WI38 (cell line): Measurements from ENCODE around the gene PADI1.

Experiments
- H3K4me3 ChIP-seq: 2 replicates; pipeline ENCODE4 v1.5.1; 2011; ENCODE audit warnings: low read depth, mild to moderate bottlenecking, control low read depth, low read length
- TF ChIP-seq, protein P1 (sequence below): IDR thresholded peaks from 2 replicates; pipeline ENCODE4 v1.5.1; 2012; ENCODE audit warnings: low read depth, mild to moderate bottlenecking, control low read depth, low read length

PADI1 gene

DNA sequence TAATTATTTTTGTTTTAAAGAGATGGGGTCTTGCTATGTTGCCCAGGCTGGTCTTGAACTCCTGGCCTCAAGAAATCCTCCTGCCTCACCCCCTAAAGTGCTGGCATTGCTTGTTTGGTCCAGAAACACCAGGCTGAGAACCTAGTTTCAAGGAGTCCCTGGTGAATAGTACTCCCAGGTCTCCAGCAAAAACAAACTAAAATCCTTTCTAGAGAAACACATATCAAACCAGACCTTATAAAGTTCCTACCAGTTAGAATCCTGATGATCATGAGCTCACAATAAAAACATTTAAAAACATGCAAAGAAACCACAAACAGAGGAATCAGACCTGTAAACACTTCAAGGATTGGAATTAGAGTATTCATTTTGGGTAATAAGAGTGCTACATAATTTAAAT, 34.4 kb upstream of the PADI1 start:
- TF ChIP-seq, protein P1, sequence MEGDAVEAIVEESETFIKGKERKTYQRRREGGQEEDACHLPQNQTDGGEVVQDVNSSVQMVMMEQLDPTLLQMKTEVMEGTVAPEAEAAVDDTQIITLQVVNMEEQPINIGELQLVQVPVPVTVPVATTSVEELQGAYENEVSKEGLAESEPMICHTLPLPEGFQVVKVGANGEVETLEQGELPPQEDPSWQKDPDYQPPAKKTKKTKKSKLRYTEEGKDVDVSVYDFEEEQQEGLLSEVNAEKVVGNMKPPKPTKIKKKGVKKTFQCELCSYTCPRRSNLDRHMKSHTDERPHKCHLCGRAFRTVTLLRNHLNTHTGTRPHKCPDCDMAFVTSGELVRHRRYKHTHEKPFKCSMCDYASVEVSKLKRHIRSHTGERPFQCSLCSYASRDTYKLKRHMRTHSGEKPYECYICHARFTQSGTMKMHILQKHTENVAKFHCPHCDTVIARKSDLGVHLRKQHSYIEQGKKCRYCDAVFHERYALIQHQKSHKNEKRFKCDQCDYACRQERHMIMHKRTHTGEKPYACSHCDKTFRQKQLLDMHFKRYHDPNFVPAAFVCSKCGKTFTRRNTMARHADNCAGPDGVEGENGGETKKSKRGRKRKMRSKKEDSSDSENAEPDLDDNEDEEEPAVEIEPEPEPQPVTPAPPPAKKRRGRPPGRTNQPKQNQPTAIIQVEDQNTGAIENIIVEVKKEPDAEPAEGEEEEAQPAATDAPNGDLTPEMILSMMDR: no peak
- H3K4me3 ChIP-seq: no peak overlapping the region

DNA sequence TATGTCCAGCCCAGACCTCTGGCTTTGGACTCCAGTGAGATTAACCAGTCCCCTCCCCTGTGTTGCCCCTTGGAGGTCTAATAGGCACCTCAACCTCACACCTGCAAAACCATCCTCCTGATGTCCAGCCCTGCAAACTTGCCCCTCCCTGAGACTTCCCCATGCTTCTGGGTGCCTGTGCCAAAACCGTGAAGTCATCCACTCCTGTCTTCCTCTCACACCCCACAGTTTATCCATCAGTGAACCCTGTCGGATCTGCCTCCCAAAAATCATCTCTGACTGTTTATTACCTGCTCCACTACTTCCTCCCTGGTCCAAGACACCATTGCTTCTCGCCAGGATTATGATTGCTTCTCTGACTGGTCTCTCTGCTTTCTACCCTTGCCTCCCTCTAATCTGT, 31.7 kb upstream of the PADI1 start:
- TF ChIP-seq, protein P1: no peak

DNA sequence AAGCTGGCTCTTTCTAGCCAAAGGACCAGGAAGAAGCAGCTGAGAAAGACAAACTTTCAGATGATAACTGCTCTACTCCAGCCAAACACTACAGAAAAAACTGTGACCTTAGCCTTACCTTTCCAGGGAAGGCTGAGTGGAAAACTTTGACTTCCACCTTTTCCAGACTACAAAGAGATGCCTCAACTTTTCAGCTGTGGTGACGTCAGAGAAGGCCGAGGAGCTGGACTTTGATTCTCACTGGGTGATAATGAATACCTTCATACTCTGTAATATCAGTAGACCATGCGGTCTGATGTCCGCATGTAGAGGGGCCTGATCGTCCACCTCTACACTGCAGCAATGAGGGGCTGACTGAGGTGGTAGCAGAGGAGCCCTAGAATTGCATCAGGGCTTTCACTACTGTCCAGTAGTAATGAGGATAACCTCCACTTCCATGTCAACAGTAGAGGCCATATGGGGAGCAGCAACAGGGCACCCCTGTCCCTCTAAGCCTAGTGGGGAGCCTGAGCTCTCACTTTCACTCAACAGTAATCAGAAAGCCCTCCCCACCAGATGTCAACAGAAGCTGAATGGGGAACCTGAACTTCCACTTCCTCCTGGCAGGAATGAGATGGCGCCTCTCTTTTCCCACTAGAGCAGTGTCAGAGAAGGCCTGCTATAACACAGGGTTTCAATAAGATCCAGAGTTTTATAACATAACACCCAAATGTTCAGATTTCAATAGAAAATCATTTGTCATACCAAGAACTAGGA, 28.4 kb upstream of the PADI1 start:
- H3K4me3 ChIP-seq: no peak overlapping the region
- TF ChIP-seq, protein P1: no peak

More for the DNA sequence above, 31.7 kb upstream of the PADI1 start:
- no peak overlapping the region for H3K4me3 ChIP-seq

DNA sequence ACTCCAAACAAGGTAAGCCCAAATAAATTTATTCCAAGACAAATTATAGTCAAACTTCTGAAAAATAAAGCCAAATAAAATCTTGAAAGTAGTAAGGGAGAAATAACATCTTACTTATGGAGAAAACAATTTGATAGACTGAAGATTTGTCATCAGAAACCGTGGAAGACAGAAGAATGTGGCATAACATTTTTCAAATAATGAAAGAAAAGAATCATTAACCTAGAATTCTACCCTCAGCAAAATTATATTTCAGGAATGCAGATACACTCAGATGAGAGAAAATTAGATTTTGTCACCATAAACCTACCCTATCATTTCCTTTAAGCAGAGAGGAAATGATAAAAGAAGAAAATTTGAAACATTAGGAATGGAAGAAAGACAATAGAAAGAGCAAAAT, 27.3 kb upstream of the PADI1 start:
- H3K4me3 ChIP-seq: no peak overlapping the region
- TF ChIP-seq, protein P1: no peak

DNA sequence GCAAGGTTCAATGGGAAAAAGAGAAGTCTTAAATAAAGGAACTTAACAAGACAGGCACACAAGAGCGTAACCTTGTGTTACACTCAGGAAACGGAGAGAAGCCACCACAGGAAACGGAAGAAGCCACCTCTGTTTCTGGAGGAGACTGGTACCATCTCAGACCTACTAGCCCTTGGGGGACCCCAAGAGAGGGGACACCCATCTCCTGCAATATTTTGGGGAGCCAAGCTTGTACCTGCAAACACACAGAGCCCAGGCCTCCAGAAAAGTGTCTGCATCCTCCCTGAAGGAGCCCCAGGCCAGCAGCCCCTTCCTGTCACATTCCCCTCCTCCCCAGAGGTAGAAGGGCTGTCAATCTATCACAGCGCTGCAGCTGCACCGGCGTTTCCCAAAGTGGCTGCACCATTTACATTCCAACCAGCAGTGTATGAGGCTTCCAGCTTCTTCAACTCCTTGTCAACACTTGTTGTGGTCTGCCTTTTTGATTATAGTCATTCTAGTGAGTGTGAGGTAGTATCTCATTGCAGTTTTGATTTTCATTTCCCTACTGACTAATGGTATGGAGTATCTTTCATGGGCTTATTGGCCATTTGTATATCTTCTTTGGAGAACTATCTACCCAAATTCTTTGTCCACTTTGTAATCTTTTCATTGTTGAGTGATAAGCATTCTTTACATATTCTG, 23.0 kb upstream of the PADI1 start:
- H3K4me3 ChIP-seq: no peak overlapping the region
- TF ChIP-seq, protein P1: no peak

DNA sequence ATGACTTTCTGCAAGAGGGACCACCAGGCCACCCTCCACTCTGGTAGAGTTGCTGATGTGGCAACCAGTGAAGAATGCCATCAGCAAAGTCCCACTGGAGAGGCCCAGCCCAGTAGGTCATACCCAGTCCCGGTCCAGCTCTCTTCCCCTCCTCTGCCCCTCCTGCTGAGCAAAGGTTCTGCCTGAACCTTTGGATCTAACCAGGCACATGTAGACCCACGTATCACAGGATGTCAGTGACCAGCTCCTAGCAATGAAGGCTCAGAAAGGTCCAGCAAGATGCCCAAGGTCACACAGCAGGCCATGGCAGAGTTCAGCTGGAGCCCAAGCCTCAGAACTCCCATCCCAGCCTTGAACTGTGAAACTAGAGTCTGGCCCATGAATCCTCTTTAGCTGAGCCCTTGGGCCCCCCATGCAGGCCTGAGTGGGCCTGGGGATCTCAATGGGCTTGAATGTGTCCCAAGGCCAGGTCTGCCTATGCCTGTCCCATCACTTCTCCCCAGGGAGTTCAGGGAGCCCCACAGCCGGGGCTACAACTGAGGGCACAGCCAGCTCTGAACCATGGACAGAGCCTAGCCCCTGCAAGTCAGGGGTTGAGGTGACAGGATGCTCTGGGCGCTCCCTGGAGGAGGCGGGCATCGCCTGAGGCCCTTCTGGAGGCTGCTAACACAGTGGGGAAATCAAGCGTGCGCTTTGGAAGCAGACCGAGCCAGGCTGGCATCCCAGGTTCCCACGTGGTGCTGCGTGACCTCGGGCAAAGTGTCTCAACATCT, 21.4 kb upstream of the PADI1 start:
- no peak overlapping the region for H3K4me3 ChIP-seq
- TF ChIP-seq, protein P1: no peak
